K562 (cell line): ENCODE measurements around the gene C16orf92. TPM values are rescaled to one million over a fixed set of nuclear protein-coding genes. Genes with fewer than 3 reads are reported as not detected.
A peak's percentile ranks its signal among the peaks of the same experiment; 100 is the strongest.

ENCODE experiments used
- CBFA2T3 ChIP-seq: fragments of 450-650 bp; IDR thresholded peaks from 2 replicates; pipeline ENCODE4 v1.6.1; 2017
- EGR1 ChIP-seq: fragments of 450-650 bp; conservative IDR thresholded peaks from 2 replicates; pipeline ENCODE4 v1.6.1; 2017; ENCODE audit warnings: mild to moderate bottlenecking
- EZH2 ChIP-seq: IDR thresholded peaks from 2 replicates; pipeline ENCODE4 v1.6.1; 2012; ENCODE audit warnings: low read depth, mild to moderate bottlenecking, inconsistent platforms, low read length, borderline replicate concordance
- GATAD2A ChIP-seq: fragments of 450-650 bp; IDR thresholded peaks from 2 replicates; pipeline ENCODE4 v1.6.1; 2017
- LEF1 ChIP-seq: fragments of 450-650 bp; IDR thresholded peaks from 2 replicates; pipeline ENCODE4 v1.6.1; 2016; ENCODE audit warnings: mild to moderate bottlenecking
- NCOA2 ChIP-seq, 2 experiments: fragments of 450-650 bp; IDR thresholded peaks; 2 replicates each; pipeline ENCODE4 v1.6.1; 2018; ENCODE audit warnings: mild to moderate bottlenecking in 2 of 2, moderate library complexity in 1 of 2; ENCODE audit not compliant: partially characterized antibody in 2 of 2
- NCOA6 ChIP-seq: fragments of 450-650 bp; IDR thresholded peaks from 2 replicates; pipeline ENCODE4 v1.6.1; 2017; ENCODE audit warnings: mild to moderate bottlenecking
- POLR2G ChIP-seq: fragments of 200-400 bp; formaldehyde crosslinking; IDR thresholded peaks from 2 replicates; pipeline ENCODE4 v1.6.1; 2017; ENCODE audit warnings: low read depth, mild to moderate bottlenecking, antibody characterized with exemption, low read length, moderate library complexity
- RBFOX2 ChIP-seq: fragments of 200-400 bp; formaldehyde crosslinking; IDR thresholded peaks from 2 replicates; pipeline ENCODE4 v1.6.1; 2017; ENCODE audit warnings: low read depth, mild to moderate bottlenecking, low read length, moderate library complexity
- SETDB1 ChIP-seq: IDR thresholded peaks from one replicate; pipeline ENCODE4 v1.6.1; 2012; ENCODE audit warnings: low read length, control low read depth, inconsistent platforms
- SRSF3 ChIP-seq: fragments of 200-400 bp; formaldehyde crosslinking; IDR thresholded peaks from 2 replicates; pipeline ENCODE4 v1.6.1; 2016; ENCODE audit warnings: mild to moderate bottlenecking, low read length, moderate library complexity; ENCODE audit not compliant: insufficient read depth
- TEAD4 ChIP-seq, 2 experiments: sonication (generic) in 1 of 2; formaldehyde crosslinking in 1 of 2; IDR thresholded peaks; 2 replicates each; pipeline versions ENCODE4 v1.6.1 to v1.8.0; 2012 to 2022; ENCODE audit warnings: borderline replicate concordance in 1 of 2, inconsistent platforms in 1 of 2, low read length in 1 of 2, mild to moderate bottlenecking in 1 of 2, missing genetic modification reagents in 1 of 2
- polyA plus RNA-seq, 8 experiments: library from polyadenylated mRNA; depleted of rRNA in 4 of 8; stranded (reverse) in 5 of 8; unstranded in 3 of 8; fragments of >200 nt; fragmentation: Nextera tagmentation in 2 of 8; fragmentation: Illumina TruSeq in 1 of 8; extraction: Ambion mirVana in 2 of 8; extraction: Trizol in 1 of 8; gene quantifications; 2 replicates each; pipeline versions ENCODE4 v1.2.1 to v1.2.3, GENCODE V29; 2011 to 2014; ENCODE audit warnings: inconsistent platforms in 1 of 8, missing spikeins in 1 of 8
- total RNA-seq, 7 experiments: library from RNA; depleted of rRNA in 6 of 7; stranded (reverse); fragments of >200 nt in 6 of 7; fragmentation: Illumina TruSeq in 2 of 7; extraction: Trizol in 2 of 7; gene quantifications; 2 replicates each; pipeline versions ENCODE4 v1.2.1 to v1.2.3, GENCODE V29; 2011 to 2021; ENCODE audit warnings: low replicate concordance in 1 of 7
- TF ChIP-seq, protein P1 (sequence below): fragments of 450-650 bp; IDR thresholded peaks from 2 replicates; pipeline ENCODE4 v1.6.1; 2018; ENCODE audit not compliant: partially characterized antibody
- TF ChIP-seq, protein P2 (sequence below): sonication (generic); formaldehyde crosslinking; IDR thresholded peaks from 2 replicates; pipeline ENCODE4 v1.8.0; 2023; ENCODE audit warnings: mild to moderate bottlenecking, missing genetic modification reagents
- TF ChIP-seq, protein P3 (sequence below): sonication (generic); formaldehyde crosslinking; IDR thresholded peaks from 2 replicates; pipeline ENCODE4 v1.8.0; 2022; ENCODE audit warnings: mild to moderate bottlenecking, missing genetic modification reagents
- TF ChIP-seq, protein P4 (sequence below): IDR thresholded peaks from 2 replicates; pipeline ENCODE4 v1.6.1; 2011; ENCODE audit warnings: borderline replicate concordance, low read depth, mild to moderate bottlenecking, moderate library complexity, low read length; ENCODE audit not compliant: insufficient read depth, poor library complexity, severe bottlenecking

Gene C16orf92
- total and polyA plus RNA-seq, 9 of the 15 experiments (the other 6 are each of a cell fraction or from before 2014, with no cell fraction given): not detected

DNA sequence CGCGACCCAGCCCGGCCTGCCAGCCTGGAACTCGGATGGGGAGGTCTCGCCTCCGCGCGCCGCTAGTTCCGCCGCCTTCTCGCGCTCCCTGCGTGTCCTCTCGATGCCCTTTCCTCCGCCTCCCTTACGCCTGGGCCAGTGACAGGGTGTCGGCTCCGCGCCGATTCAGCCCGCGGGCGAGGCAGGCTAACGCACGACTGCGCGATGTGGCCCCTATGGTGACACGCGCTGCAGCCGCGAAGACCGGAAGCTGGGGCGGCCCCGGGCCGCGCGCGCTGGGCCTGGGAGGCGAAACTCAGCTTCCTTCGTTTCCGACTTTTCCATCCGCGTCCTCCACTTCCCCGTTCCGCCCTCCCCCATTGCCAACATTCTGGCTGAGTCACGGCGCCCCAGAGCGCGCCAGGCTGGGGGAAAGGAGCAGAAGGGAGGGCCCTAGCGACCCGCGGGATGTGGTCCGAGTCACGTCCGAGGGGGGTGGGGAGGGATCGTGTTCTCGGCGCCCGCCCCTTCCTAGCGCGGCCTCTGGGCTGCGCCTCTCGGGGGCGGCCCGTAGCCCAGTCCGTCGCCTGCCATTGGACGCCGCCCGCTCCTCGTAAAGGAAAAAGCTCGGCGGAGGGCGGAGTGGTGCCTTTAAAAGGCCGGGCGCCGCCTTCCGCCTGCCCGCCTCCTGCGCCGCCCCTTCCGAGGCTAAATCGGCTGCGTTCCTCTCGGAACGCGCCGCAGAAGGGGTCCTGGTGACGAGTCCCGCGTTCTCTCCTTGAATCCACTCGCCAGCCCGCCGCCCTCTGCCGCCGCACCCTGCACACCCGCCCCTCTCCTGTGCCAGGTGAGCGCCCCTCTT lies 42.3 kb downstream of the C16orf92 start, which contains the start of gene ALDOA (continued):
- TF ChIP-seq EZH2 (no peak), EGR1 (peak; percentile 46; the same call in 1 of the 2 replicates), RBFOX2 (peak; percentile 97), CBFA2T3 (no peak), SRSF3 (no peak), NCOA2 (IDR thresholded peaks at IDR 0.05; ENCODE audit: partially characterized antibody in 2 of 2) (no peak), TEAD4 (IDR thresholded peaks at IDR 0.05; ENCODE audit: low read length) (peak; percentile 20; the same call in 1 of the 2 replicates), TEAD4 (CRISPR knock-in tag; IDR thresholded peaks at IDR 0.05; ENCODE audit: borderline replicate concordance) (peak; percentile 85; the same call in 1 of the 2 replicates), NCOA6 (no peak), GATAD2A (peak; percentile 75), LEF1 (peak; percentile 54; the same call in 1 of the 2 replicates), SETDB1 (no peak), POLR2G (peak; percentile 97)
- TF ChIP-seq, protein P1, sequence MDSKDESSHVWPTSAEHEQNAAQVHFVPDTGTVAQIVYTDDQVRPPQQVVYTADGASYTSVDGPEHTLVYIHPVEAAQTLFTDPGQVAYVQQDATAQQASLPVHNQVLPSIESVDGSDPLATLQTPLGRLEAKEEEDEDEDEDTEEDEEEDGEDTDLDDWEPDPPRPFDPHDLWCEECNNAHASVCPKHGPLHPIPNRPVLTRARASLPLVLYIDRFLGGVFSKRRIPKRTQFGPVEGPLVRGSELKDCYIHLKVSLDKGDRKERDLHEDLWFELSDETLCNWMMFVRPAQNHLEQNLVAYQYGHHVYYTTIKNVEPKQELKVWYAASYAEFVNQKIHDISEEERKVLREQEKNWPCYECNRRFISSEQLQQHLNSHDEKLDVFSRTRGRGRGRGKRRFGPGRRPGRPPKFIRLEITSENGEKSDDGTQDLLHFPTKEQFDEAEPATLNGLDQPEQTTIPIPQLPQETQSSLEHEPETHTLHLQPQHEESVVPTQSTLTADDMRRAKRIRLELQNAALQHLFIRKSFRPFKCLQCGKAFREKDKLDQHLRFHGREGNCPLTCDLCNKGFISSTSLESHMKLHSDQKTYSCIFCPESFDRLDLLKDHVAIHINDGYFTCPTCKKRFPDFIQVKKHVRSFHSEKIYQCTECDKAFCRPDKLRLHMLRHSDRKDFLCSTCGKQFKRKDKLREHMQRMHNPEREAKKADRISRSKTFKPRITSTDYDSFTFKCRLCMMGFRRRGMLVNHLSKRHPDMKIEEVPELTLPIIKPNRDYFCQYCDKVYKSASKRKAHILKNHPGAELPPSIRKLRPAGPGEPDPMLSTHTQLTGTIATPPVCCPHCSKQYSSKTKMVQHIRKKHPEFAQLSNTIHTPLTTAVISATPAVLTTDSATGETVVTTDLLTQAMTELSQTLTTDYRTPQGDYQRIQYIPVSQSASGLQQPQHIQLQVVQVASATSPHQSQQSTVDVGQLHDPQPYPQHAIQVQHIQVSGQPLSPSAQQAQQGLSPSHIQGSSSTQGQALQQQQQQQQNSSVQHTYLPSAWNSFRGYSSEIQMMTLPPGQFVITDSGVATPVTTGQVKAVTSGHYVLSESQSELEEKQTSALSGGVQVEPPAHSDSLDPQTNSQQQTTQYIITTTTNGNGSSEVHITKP: peak; percentile 77
- TF ChIP-seq, protein P2, sequence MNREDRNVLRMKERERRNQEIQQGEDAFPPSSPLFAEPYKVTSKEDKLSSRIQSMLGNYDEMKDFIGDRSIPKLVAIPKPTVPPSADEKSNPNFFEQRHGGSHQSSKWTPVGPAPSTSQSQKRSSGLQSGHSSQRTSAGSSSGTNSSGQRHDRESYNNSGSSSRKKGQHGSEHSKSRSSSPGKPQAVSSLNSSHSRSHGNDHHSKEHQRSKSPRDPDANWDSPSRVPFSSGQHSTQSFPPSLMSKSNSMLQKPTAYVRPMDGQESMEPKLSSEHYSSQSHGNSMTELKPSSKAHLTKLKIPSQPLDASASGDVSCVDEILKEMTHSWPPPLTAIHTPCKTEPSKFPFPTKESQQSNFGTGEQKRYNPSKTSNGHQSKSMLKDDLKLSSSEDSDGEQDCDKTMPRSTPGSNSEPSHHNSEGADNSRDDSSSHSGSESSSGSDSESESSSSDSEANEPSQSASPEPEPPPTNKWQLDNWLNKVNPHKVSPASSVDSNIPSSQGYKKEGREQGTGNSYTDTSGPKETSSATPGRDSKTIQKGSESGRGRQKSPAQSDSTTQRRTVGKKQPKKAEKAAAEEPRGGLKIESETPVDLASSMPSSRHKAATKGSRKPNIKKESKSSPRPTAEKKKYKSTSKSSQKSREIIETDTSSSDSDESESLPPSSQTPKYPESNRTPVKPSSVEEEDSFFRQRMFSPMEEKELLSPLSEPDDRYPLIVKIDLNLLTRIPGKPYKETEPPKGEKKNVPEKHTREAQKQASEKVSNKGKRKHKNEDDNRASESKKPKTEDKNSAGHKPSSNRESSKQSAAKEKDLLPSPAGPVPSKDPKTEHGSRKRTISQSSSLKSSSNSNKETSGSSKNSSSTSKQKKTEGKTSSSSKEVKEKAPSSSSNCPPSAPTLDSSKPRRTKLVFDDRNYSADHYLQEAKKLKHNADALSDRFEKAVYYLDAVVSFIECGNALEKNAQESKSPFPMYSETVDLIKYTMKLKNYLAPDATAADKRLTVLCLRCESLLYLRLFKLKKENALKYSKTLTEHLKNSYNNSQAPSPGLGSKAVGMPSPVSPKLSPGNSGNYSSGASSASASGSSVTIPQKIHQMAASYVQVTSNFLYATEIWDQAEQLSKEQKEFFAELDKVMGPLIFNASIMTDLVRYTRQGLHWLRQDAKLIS (CRISPR knock-in tag): no peak
- TF ChIP-seq, protein P3, sequence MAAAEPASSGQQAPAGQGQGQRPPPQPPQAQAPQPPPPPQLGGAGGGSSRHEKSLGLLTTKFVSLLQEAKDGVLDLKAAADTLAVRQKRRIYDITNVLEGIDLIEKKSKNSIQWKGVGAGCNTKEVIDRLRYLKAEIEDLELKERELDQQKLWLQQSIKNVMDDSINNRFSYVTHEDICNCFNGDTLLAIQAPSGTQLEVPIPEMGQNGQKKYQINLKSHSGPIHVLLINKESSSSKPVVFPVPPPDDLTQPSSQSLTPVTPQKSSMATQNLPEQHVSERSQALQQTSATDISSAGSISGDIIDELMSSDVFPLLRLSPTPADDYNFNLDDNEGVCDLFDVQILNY (CRISPR knock-in tag): peak; percentile 79; the same call in 1 of the 2 replicates
- TF ChIP-seq, protein P4, sequence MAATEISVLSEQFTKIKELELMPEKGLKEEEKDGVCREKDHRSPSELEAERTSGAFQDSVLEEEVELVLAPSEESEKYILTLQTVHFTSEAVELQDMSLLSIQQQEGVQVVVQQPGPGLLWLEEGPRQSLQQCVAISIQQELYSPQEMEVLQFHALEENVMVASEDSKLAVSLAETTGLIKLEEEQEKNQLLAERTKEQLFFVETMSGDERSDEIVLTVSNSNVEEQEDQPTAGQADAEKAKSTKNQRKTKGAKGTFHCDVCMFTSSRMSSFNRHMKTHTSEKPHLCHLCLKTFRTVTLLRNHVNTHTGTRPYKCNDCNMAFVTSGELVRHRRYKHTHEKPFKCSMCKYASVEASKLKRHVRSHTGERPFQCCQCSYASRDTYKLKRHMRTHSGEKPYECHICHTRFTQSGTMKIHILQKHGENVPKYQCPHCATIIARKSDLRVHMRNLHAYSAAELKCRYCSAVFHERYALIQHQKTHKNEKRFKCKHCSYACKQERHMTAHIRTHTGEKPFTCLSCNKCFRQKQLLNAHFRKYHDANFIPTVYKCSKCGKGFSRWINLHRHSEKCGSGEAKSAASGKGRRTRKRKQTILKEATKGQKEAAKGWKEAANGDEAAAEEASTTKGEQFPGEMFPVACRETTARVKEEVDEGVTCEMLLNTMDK: no peak
